Measurements from ENCODE around the gene AZIN2.

DNA sequence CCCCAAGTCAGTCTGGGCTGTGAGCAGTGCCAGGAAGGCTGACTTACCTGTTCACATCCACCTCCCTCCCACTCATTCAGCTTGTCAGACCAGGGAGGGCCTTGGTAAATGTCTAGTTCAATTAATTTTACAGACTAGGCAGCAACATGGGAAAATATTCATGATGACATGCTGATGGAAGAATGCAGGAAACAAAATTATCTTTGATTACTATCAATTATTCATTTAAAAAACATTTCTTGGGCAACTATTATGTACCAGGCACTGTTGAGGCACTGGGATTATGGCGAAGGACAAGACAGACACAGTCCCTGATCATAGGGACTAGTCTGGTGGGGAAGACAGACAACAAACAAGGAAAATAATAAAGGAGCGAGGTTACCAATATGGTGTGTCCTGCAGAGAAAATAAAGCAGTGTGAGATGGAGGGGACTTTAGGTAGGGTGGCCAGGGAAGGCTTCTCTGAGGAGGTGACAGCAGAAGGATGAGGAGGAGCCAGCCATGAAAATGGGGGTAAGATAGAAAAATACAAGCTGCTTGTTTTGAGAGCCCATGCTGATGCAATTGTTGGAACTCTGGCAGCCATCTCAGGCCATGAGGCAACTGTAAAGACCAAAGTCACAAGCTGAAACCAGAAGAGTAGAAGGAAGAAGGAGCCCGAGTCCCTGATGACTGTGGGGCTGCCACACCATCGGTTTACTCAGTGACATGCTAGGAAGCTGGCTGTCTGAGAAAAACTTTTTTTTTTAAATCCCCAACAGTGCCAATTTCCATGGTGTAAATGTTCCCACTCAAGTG lies 86.9 kb downstream of the AZIN2 start:
- TF ChIP-seq, protein P1, sequence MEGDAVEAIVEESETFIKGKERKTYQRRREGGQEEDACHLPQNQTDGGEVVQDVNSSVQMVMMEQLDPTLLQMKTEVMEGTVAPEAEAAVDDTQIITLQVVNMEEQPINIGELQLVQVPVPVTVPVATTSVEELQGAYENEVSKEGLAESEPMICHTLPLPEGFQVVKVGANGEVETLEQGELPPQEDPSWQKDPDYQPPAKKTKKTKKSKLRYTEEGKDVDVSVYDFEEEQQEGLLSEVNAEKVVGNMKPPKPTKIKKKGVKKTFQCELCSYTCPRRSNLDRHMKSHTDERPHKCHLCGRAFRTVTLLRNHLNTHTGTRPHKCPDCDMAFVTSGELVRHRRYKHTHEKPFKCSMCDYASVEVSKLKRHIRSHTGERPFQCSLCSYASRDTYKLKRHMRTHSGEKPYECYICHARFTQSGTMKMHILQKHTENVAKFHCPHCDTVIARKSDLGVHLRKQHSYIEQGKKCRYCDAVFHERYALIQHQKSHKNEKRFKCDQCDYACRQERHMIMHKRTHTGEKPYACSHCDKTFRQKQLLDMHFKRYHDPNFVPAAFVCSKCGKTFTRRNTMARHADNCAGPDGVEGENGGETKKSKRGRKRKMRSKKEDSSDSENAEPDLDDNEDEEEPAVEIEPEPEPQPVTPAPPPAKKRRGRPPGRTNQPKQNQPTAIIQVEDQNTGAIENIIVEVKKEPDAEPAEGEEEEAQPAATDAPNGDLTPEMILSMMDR (IDR thresholded peaks at IDR 0.05; ENCODE audit: borderline replicate concordance, extremely low read depth, low read length, poor library complexity, severe bottlenecking): no peak
- TF ChIP-seq EZH2 (IDR thresholded peaks at IDR 0.05; ENCODE audit: borderline replicate concordance, low read depth, low read length, severe bottlenecking): no peak
